GM10266 (cell line): ENCODE results near the gene MPV17.

Experiments
- DNase-seq: peaks from one replicate; pipeline ENCODE4 v3.0.0; 2012; ENCODE audit errors: extremely low spot score
- TF ChIP-seq, protein P1 (sequence below): IDR thresholded peaks from 2 replicates; pipeline ENCODE4 v1.5.1; 2012; ENCODE audit warnings: mild to moderate bottlenecking, low read depth; ENCODE audit not compliant: control insufficient read depth, insufficient read depth; ENCODE audit errors: missing control alignments

The MPV17 gene

DNA sequence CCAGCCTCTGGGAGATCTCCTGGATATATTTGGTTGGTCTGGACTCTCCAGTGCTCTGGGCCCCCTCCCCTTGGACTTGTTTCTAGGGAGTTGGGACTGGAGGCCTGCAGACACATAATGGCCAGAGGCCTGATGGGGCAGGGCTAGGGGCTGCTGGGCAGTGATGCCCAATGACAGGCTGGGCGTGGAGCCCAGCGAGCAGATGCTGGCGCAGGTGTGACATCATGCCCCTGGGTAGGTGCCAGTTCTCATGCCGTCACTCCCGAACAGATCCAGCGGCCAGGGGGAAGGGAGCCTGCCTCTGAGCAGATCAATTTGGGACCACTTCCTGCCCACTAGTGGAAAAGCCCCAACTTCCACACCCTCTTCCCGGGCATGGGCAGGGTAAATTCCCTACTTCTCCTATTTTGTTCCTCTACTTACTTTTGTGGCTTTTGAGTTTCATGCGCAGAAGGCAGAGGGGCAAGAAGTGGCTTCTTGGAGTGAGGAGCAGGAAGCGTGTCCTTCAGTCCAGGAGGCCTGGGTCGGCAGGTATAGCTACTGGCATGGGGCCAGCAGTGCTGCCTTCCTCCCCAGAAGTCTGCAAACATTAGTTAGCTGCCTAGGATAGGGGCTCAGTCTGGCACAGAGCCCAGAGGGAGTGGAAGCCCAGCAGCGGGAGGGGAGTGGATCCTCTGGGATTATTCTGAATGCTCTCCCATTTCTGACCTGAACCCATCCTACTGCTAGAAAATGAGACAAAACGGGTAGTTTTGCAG is 6.1 kb downstream of the MPV17 start:
- DNase-seq = no peak

DNA sequence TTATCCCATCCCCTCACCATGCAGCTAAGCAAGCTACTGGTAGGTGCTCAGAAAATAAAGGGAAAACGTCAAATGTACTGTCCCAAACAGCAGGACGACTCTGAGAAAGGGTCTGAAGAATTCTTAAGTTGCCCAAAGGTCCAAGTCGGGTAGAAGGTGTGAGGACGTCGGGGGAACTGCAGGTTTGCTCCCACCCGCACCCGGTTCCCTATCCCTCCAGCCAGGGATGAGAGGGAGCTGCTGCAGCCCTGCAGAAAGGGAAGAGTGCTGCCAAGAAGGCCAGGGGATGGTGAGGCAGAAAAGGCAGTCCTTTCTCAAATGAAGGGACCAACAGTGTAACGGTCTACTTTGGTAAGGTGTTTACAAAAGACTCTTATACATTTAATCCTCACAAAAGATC is 7.8 kb downstream of the MPV17 start:
- DNase-seq = no peak
- TF ChIP-seq, protein P1, sequence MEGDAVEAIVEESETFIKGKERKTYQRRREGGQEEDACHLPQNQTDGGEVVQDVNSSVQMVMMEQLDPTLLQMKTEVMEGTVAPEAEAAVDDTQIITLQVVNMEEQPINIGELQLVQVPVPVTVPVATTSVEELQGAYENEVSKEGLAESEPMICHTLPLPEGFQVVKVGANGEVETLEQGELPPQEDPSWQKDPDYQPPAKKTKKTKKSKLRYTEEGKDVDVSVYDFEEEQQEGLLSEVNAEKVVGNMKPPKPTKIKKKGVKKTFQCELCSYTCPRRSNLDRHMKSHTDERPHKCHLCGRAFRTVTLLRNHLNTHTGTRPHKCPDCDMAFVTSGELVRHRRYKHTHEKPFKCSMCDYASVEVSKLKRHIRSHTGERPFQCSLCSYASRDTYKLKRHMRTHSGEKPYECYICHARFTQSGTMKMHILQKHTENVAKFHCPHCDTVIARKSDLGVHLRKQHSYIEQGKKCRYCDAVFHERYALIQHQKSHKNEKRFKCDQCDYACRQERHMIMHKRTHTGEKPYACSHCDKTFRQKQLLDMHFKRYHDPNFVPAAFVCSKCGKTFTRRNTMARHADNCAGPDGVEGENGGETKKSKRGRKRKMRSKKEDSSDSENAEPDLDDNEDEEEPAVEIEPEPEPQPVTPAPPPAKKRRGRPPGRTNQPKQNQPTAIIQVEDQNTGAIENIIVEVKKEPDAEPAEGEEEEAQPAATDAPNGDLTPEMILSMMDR = no peak

More for the DNA sequence above, 6.1 kb downstream of the MPV17 start:
- TF ChIP-seq, protein P1 = no peak

DNA sequence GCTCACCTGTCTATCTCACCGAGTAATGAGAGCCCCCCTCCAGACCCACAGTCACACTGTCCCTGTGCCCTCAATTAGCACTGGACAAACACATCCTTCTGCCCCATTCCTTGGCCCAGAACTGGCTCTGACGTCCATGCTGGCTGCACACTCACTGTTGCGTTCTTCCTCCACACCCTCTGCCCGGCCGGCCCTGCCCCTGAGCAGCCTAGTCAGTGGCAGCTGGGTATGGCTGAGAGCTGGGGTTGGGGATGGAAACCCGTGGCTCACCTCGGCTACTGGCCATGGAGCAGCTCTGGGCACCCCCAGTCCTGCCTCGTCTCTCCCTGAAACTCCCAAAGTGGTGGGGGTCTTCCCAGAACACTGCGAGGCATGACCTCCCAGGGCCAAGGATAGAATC is 8.2 kb downstream of the MPV17 start:
- DNase-seq = no peak
- TF ChIP-seq, protein P1 = no peak

DNA sequence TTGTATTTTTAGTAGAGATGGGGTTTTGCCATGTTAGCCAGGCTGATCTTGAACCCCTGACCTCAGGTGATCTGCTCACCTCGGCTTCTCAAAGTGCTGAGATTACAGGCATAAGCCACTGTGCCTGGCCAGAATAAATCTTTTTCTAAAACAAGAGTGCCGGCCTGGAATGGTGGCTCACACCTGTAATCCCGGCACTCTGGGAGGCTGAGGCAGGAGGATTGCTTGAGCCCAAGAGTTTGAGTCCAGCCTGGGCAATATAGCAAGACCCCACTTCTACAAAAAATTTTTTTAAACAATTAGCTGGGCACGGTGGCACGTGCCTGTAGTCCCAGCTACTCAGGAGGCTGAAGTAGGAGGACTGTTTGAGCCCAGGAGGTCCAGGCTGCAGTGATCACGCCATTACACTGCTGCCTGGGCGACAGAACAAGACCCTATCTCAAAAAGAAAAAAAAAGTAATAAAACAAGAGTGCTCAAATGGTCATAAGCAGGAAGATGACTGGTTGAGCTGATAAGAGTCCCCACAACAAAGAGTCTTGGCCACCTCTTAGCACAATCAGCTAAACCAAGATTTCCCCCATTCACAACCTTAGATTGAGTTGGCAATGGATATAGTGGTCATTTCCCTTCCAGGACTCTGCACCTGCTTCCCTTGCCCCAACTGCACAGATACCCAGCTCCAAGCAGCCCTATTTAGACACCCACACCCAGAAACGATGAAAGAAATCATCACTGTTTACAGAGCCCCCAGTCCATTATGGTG is 8.8 kb downstream of the MPV17 start:
- DNase-seq = no peak
- TF ChIP-seq, protein P1 = no peak

DNA sequence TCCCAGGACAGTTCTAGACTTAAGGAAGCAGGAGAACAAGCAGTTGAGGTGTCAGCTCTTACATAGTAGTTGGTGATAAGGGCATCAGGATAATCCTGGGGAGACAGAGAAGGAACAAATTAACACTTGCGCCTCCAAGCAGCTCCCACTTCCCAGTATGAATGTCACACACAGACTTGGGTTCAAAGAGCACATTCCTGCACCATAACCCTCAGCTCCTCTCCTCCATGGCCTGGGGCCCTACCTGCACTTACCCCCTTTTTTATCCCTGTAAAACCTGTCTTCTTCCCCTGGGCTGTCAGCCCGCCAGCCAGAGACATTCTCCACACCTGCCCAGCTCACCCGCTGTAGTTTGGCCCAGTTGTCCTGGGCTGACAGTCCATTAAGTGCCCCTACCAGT is 10.7 kb downstream of the MPV17 start:
- TF ChIP-seq, protein P1 = no peak
- no peak for DNase-seq

DNA sequence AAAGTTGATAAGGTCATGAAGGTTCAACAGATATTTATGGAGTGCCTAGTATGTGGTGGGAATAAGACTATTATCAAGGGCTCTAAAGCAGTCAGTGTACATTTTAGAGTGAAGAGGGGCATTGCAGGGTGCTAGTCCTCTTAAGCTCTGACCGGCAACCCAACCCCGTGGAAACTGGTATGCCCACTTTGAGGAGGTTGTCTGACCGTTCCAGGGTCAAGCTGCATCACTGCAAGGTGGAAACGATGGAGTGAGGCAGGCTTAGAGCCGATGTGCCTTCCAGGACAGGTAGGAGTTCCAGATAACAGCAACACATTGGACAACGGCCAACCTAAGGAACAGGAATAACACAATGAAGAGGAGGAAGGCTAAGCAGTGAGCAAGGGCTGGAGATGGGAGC is 13.2 kb downstream of the MPV17 start:
- TF ChIP-seq, protein P1 = no peak
- no peak for DNase-seq

DNA sequence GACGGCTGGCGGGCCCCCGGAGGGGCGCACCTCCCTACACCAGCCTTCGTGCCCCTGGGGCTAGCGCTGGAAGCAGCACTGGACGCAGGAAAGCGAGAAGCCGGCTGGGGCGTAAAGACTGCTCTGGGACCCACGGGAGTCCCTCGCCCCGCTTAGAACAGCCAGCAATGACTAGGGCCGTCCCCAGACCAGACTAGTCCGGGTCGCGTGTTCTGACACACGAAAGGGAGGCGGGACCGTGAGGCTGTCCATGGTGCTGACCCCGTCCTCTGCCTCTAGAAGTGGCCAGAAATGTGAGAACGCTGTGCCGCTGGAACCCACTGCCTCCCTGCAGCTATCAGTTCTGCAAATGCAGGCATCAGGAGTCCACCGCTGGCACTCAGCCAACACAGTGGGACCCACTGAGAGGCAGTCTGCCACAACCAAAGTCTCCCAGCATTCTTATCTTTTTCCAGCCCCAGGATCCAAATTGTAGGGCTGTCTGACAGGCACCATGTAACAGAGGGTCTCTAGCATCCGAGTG is 14.5 kb downstream of the MPV17 start, which contains the start of gene UCN:
Gene UCN, minus strand, starts transcription at position 87 of the 523 bp plus-strand sequence. CDS start 550 bp downstream, outside the sequence.
- no peak for DNase-seq
- TF ChIP-seq, protein P1 = no peak
